Osteoblast (primary cell): Measurements from ENCODE around the gene RPL7A. TPM values are rescaled to one million over a fixed set of nuclear protein-coding genes. Genes with fewer than 3 reads are reported as not detected.
"Not testable (repeated sequence)": the region's sequence is repeated elsewhere in the genome, so short reads cannot be mapped to it uniquely, and the experiment has no call there.

Experiments
- DNase-seq: peaks from one replicate; pipeline ENCODE4 v3.0.0; 2011; ENCODE audit warnings: low spot score, mixed read lengths; ENCODE audit not compliant: insufficient read length; ENCODE audit errors: missing footprints
- H2AFZ ChIP-seq: 2 replicates; pipeline ENCODE4 v1.6.0; 2011; ENCODE audit warnings: mild to moderate bottlenecking, low read length
- H3K27ac ChIP-seq: 2 replicates; pipeline ENCODE4 v1.5.1; 2011; ENCODE audit warnings: mild to moderate bottlenecking, low read depth, low read length, moderate library complexity
- H3K27me3 ChIP-seq: 2 replicates; pipeline ENCODE4 v1.6.0; 2012; ENCODE audit warnings: mild to moderate bottlenecking, control low read depth, inconsistent platforms, low read length, moderate library complexity; ENCODE audit not compliant: insufficient read depth
- H3K36me3 ChIP-seq: 2 replicates; pipeline ENCODE4 v1.5.1; 2011; ENCODE audit warnings: mild to moderate bottlenecking, low read length, control low read depth, moderate library complexity; ENCODE audit not compliant: insufficient read depth
- H3K4me1 ChIP-seq: 2 replicates; pipeline ENCODE4 v1.5.1; 2011; ENCODE audit warnings: mild to moderate bottlenecking, low read length, control low read depth, moderate library complexity; ENCODE audit not compliant: insufficient read depth
- H3K4me2 ChIP-seq: 2 replicates; pipeline ENCODE4 v1.6.0; 2011; ENCODE audit warnings: mild to moderate bottlenecking, low read length; ENCODE audit not compliant: insufficient read depth
- H3K4me3 ChIP-seq: fragments of 200-600 bp; sonication (generic); 3 replicates; pipeline ENCODE4 v1.5.1; 2012; ENCODE audit warnings: mild to moderate bottlenecking, low read length, inconsistent platforms; ENCODE audit not compliant: insufficient read depth
- H3K79me2 ChIP-seq: 2 replicates; pipeline ENCODE4 v1.6.0; 2012; ENCODE audit warnings: mild to moderate bottlenecking, low read length, control low read depth, inconsistent platforms; ENCODE audit not compliant: insufficient read depth
- H3K9me3 ChIP-seq: 2 replicates; pipeline ENCODE4 v1.5.1; 2011; ENCODE audit warnings: low read depth, low read length, control low read depth
- H4K20me1 ChIP-seq: 2 replicates; pipeline ENCODE4 v1.6.0; 2012; ENCODE audit warnings: mild to moderate bottlenecking, low read length, control low read depth; ENCODE audit not compliant: insufficient read depth
- CTCF ChIP-seq: IDR thresholded peaks from 2 replicates; pipeline ENCODE4 v1.5.1; 2011; ENCODE audit warnings: mild to moderate bottlenecking, low read depth, low read length, moderate library complexity; ENCODE audit errors: extremely low read depth
- total RNA-seq: library from RNA; depleted of rRNA; stranded (reverse); fragments of >200 nt; gene quantifications from 2 replicates; pipeline ENCODE4 v1.2.3, GENCODE V29; 2012

Gene RPL7A
- total RNA-seq, 1 donor: 1,763 TPM

GRCh38 chr9:133374612-133375115 is 26.6 kb downstream of the RPL7A start:
- no peaks in the 10 kb centered on the region for H3K9me3 ChIP-seq
- peak overlapping the region; percentile 93 for H3K27ac ChIP-seq
- no peak for TF ChIP-seq CTCF
- peak overlapping the region; percentile 95 for H3K4me2 ChIP-seq
- DNase-seq: peak; percentile 95
- H4K20me1 ChIP-seq: peaks cover 52% of the 10 kb centered on the region
- peaks cover 34% of the 10 kb centered on the region for H3K36me3 ChIP-seq
- no peak overlapping the region for H2AFZ ChIP-seq
- peaks cover 62% of the 10 kb centered on the region for H3K79me2 ChIP-seq
- H3K27me3 ChIP-seq: no peaks in the 10 kb centered on the region
- peak overlapping the region; percentile 96 for H3K4me3 ChIP-seq
- peaks cover 50% of the 10 kb centered on the region for H3K4me1 ChIP-seq

GRCh38 chr9:133375116-133375723 is 27.2 kb downstream of the RPL7A start:
- Histone ChIP-seq H2AFZ (no peak overlapping the region), H3K27ac (peak overlapping the region; percentile 93), H3K4me2 (peak overlapping the region; percentile 95), H3K9me3 (no peaks in the 10 kb centered on the region), H3K36me3 (peaks cover 29% of the 10 kb centered on the region), H3K27me3 (no peaks in the 10 kb centered on the region), H3K79me2 (peaks cover 57% of the 10 kb centered on the region), H3K4me3 (peak overlapping the region; percentile 96), H3K4me1 (peaks cover 45% of the 10 kb centered on the region), H4K20me1 (peaks cover 47% of the 10 kb centered on the region)
- no peak for TF ChIP-seq CTCF
- DNase-seq: peak; percentile 92

- TF ChIP-seq CTCF: no peak
These were observed 28.0 kb downstream of the RPL7A start, which contains the start of the genes STKLD1 and SURF4 for GRCh38 chr9:133375724-133376654. STKLD1 (plus strand) TSS chr9:133376366; CDS start chr9:133376474, 108 bp downstream. SURF4 (minus strand) TSS chr9:133376060; CDS start chr9:133375969, 91 bp downstream.

GRCh38 chr9:133377280-133377679 is 29.3 kb downstream of the RPL7A start:
- not testable (repeated sequence) for H3K9me3 ChIP-seq, DNase-seq, H2AFZ ChIP-seq, H3K4me3 ChIP-seq, H3K27me3 ChIP-seq, H3K27ac ChIP-seq
- Histone ChIP-seq H3K36me3 (peaks cover 16% of the 10 kb centered on the region), H3K79me2 (peaks cover 36% of the 10 kb centered on the region), H3K4me1 (peaks cover 25% of the 10 kb centered on the region), H4K20me1 (peaks cover 26% of the 10 kb centered on the region), H3K4me2 (peak overlapping the region; percentile 90)

More at GRCh38 chr9:133375724-133376654, 28.0 kb downstream of the RPL7A start, which contains the start of the genes STKLD1 and SURF4:
- Histone ChIP-seq H3K36me3 (peaks cover 22% of the 10 kb centered on the region), H3K4me1 (peaks cover 38% of the 10 kb centered on the region), H3K27me3 (no peaks in the 10 kb centered on the region), H2AFZ (peak within 1 kb of the TSS; percentile 90), H3K4me2 (peak within 1 kb of the TSS; percentile 95), H3K9me3 (no peaks in the 10 kb centered on the region), H4K20me1 (peaks cover 39% of the 10 kb centered on the region), H3K4me3 (peak within 1 kb of the TSS; percentile 96), H3K79me2 (peaks cover 49% of the 10 kb centered on the region), H3K27ac (peak within 1 kb of the TSS; percentile 93)
- peak; percentile 100 for DNase-seq
